ENCODE results near the gene CDCA3.

The CDCA3 gene

DNA sequence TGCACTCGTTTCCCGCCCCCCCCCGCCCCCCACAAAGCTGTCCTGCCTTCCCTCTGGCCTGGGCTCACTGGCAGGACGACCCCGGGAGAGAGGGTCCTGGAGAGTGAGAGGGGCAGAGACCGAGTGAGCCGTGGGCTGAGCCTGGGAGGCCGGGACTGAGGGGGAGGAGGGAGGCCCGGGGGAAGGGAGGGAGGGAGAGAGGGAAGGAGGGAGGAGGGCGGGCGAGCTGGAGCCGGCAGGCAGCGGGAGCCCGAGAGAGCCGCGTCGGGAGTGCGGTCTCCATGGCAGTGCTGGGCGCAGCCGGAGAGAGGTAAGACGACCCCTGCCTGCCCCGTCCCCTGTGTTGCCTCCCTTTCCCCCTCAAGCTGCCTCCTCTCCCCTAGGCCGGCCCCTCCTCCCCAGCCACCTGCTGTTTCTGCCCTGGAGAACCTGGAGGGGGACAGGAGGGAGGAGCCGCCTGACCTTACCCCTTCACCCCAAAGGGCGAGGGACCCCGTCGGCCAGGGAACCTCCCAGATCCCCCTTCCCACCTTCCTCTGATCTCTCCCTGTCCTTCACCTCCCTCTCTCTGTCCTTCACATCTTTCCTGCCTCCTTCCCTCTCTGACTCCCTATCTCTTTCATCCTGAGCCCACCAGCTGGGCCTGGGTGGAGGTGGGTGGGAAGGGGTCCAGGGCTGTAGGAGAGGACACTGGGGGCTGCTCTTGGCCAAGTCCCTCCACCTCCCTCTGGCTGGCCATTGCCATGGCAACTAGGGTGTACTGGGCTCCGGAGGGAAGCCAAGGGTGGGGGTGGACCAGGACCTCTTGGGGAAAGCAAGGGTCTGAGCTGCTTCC lies 29.3 kb downstream of the CDCA3 start, which contains the start of gene GPR162:
TSS of gene GPR162 (plus strand) at position 231 of the 835 bp plus-strand sequence. CDS start 2,078 bp downstream, outside the sequence.
- H3K27me3 ChIP-seq (replicated peaks; ENCODE audit: control insufficient read depth, insufficient read depth, low read length, poor library complexity, severe bottlenecking) = no peaks in the 10 kb centered on the region
- peaks cover 10% of the 10 kb centered on the region for H3K4me1 ChIP-seq (ENCODE audit: control insufficient read depth, insufficient read depth, low read length, poor library complexity, severe bottlenecking)
- no peak within 1 kb of the TSS for H3K27ac ChIP-seq (ENCODE audit: insufficient read depth, low read length, poor library complexity, severe bottlenecking)

DNA sequence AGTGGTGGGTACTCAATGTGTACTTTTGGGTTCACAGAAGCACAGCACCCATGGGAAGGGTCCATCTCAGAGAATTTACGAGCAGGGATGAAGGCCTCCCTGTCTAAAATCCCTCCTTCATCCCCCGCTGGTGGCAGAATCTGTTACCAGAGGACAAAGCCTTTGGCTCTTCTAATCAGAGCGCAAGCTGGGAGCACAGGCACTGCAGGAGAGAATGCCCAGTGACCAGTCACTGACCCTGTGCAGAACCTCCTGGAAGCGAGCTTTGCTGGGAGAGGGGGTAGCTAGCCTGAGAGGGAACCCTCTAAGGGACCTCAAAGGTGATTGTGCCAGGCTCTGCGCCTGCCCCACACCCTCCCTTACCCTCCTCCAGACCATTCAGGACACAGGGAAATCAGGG lies 30.9 kb downstream of the CDCA3 start:
- Histone ChIP-seq H3K36me3 (ENCODE audit: control insufficient read depth, insufficient read depth, low read length) (peaks cover 48% of the 10 kb centered on the region), H3K27me3 (replicated peaks; ENCODE audit: control insufficient read depth, insufficient read depth, low read length, poor library complexity, severe bottlenecking) (no peaks in the 10 kb centered on the region)
- no peak for DNase-seq

More for the DNA sequence above, 29.3 kb downstream of the CDCA3 start, which contains the start of gene GPR162:
- H3K36me3 ChIP-seq (ENCODE audit: control insufficient read depth, insufficient read depth, low read length) = peaks cover 32% of the 10 kb centered on the region
- no peak for DNase-seq
- no peaks in the 10 kb centered on the region for H3K9me3 ChIP-seq (ENCODE audit: control insufficient read depth, low read length)
- H3K4me3 ChIP-seq (ENCODE audit: insufficient read depth, low read depth, low read length, poor library complexity, severe bottlenecking) = peak within 1 kb of the TSS; percentile 14

DNA sequence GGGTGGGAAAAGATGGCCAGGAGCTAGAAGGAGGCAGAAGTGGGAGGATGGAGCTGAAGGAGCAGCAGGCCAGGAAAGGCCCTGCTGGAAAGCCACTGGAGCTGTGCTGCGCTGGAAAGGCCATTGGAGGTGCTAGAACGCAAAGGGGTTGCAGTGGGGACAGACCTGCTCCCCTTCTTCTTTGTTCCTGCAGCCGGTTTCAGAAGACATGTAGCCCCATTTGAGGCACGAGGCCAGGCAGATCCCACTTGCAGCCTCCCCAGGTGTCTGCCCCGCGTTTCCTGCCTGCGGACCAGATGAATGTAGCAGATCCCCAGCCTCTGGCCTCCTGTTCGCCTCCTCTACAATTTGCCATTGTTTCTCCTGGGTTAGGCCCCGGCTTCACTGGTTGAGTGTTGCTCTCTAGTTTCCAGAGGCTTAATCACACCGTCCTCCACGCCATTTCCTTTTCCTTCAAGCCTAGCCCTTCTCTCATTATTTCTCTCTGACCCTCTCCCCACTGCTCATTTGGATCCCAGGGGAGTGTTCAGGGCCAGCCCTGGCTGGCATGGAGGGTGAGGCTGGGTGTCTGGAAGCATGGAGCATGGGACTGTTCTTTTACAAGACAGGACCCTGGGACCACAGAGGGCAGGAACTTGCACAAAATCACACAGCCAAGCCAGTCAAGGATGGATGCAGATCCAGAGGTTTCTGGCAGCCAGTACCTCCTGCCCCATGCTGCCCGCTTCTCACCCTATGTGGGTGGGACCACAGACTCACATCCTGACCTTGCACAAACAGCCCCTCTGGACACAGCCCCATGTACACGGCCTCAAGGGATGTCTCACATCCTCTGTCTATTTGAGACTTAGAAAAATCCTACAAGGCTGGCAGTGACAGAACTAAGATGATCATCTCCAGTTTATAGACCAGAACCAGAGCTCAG lies 31.7 kb downstream of the CDCA3 start:
- Histone ChIP-seq H3K36me3 (ENCODE audit: control insufficient read depth, insufficient read depth, low read length) (peaks cover 56% of the 10 kb centered on the region), H3K27me3 (replicated peaks; ENCODE audit: control insufficient read depth, insufficient read depth, low read length, poor library complexity, severe bottlenecking) (no peaks in the 10 kb centered on the region), H3K4me3 (ENCODE audit: insufficient read depth, low read depth, low read length, poor library complexity, severe bottlenecking) (no peak overlapping the region), H3K4me1 (ENCODE audit: control insufficient read depth, insufficient read depth, low read length, poor library complexity, severe bottlenecking) (peaks cover 10% of the 10 kb centered on the region), H3K27ac (ENCODE audit: insufficient read depth, low read length, poor library complexity, severe bottlenecking) (no peak overlapping the region), H3K9me3 (ENCODE audit: control insufficient read depth, low read length) (no peaks in the 10 kb centered on the region)
- DNase-seq = no peak

More for the DNA sequence above, 30.9 kb downstream of the CDCA3 start:
- Histone ChIP-seq H3K27ac (ENCODE audit: insufficient read depth, low read length, poor library complexity, severe bottlenecking) (no peak overlapping the region), H3K4me3 (ENCODE audit: insufficient read depth, low read depth, low read length, poor library complexity, severe bottlenecking) (no peak overlapping the region), H3K4me1 (ENCODE audit: control insufficient read depth, insufficient read depth, low read length, poor library complexity, severe bottlenecking) (peaks cover 10% of the 10 kb centered on the region), H3K9me3 (ENCODE audit: control insufficient read depth, low read length) (no peaks in the 10 kb centered on the region)

DNA sequence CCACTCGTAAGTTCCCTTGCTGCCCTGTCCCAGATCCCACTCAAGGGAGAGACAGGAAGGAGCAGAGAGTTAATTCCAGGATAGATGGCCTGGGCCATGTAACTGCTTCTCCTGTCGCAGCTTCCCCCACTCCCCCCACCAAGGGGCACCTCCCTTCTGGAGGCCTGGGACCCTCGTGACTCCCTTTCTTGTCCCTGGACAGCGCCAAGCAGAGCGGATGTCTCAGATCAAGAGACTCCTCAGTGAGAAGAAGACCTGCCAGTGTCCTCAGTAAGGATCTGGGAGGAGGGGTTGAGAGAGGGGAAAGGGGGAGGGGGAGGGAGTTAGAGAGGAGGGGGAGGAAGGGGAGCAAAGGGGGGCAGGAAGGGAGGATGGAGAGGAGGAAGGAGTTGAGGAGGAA lies 32.4 kb downstream of the CDCA3 start:
- H3K27me3 ChIP-seq (replicated peaks; ENCODE audit: control insufficient read depth, insufficient read depth, low read length, poor library complexity, severe bottlenecking) = no peaks in the 10 kb centered on the region
- no peaks in the 10 kb centered on the region for H3K9me3 ChIP-seq (ENCODE audit: control insufficient read depth, low read length)
- peaks cover 10% of the 10 kb centered on the region for H3K4me1 ChIP-seq (ENCODE audit: control insufficient read depth, insufficient read depth, low read length, poor library complexity, severe bottlenecking)
- no peak overlapping the region for H3K4me3 ChIP-seq (ENCODE audit: insufficient read depth, low read depth, low read length, poor library complexity, severe bottlenecking)
- H3K36me3 ChIP-seq (ENCODE audit: control insufficient read depth, insufficient read depth, low read length) = peaks cover 60% of the 10 kb centered on the region
- no peak for DNase-seq
- H3K27ac ChIP-seq (ENCODE audit: insufficient read depth, low read length, poor library complexity, severe bottlenecking) = no peak overlapping the region

DNA sequence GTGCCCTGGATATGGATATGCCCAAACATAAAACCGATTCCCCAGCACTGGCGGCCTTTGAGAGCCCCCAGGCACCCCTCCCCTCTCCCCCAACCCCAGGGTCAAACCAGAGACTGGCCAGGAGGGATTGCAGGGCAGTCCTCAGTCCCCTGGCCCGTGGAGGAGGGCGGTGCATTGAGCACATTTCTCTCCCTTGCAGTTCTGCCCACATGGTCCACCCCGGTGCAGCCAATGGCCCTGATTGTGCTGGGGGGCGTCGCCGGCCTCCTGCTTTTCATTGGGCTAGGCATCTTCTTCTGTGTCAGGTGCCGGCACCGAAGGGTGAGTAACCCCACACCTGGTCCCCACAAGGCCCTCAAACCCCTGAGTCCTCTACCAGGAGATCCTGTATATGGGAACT lies 32.9 kb downstream of the CDCA3 start:
- Histone ChIP-seq H3K4me3 (ENCODE audit: insufficient read depth, low read depth, low read length, poor library complexity, severe bottlenecking) (no peak overlapping the region), H3K36me3 (ENCODE audit: control insufficient read depth, insufficient read depth, low read length) (peaks cover 60% of the 10 kb centered on the region), H3K27ac (ENCODE audit: insufficient read depth, low read length, poor library complexity, severe bottlenecking) (no peak overlapping the region), H3K27me3 (replicated peaks; ENCODE audit: control insufficient read depth, insufficient read depth, low read length, poor library complexity, severe bottlenecking) (no peaks in the 10 kb centered on the region), H3K9me3 (ENCODE audit: control insufficient read depth, low read length) (no peaks in the 10 kb centered on the region), H3K4me1 (ENCODE audit: control insufficient read depth, insufficient read depth, low read length, poor library complexity, severe bottlenecking) (peaks cover 10% of the 10 kb centered on the region)
- no peak for DNase-seq

DNA sequence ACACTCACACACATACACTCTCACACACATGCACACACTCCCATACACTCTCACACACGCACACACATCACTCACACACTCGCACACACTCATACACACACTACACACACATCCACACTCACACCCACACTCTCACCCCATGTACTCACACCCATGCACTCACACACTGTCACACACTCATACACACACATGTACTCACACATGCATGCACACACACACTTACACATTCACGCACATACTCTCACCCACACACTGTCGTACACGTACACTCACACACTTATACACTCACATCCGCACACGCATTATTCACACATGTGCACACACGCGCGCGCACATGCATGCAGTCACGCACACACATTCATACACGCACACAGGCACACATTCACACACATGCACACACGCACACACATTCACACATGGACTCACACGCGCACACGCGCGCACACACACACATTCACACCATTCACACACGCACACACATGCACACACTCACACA lies 33.4 kb downstream of the CDCA3 start:
- Histone ChIP-seq H3K4me1 (ENCODE audit: control insufficient read depth, insufficient read depth, low read length, poor library complexity, severe bottlenecking) (peaks cover 10% of the 10 kb centered on the region), H3K9me3 (ENCODE audit: control insufficient read depth, low read length) (no peaks in the 10 kb centered on the region), H3K36me3 (ENCODE audit: control insufficient read depth, insufficient read depth, low read length) (peaks cover 60% of the 10 kb centered on the region), H3K27me3 (replicated peaks; ENCODE audit: control insufficient read depth, insufficient read depth, low read length, poor library complexity, severe bottlenecking) (no peaks in the 10 kb centered on the region), H3K4me3 (ENCODE audit: insufficient read depth, low read depth, low read length, poor library complexity, severe bottlenecking) (no peak overlapping the region), H3K27ac (ENCODE audit: insufficient read depth, low read length, poor library complexity, severe bottlenecking) (no peak overlapping the region)
- DNase-seq = no peak

DNA sequence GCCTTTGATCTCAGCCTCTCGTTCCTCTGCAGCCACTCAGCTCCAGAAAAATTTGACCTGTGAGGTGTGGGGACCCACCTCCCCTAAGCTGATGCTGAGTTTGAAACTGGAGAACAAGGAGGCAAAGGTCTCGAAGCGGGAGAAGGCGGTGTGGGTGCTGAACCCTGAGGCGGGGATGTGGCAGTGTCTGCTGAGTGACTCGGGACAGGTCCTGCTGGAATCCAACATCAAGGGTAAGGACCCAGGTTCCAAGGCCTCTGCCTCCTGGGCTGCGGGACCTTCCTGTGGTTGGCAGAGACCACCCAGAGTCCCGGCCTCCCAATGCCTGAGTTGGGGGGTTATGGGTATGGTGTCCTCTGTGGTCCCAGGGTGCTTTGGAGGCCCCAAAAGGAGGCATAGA lies 34.0 kb downstream of the CDCA3 start:
- Histone ChIP-seq H3K27ac (ENCODE audit: insufficient read depth, low read length, poor library complexity, severe bottlenecking) (no peak overlapping the region), H3K27me3 (replicated peaks; ENCODE audit: control insufficient read depth, insufficient read depth, low read length, poor library complexity, severe bottlenecking) (no peaks in the 10 kb centered on the region), H3K9me3 (ENCODE audit: control insufficient read depth, low read length) (no peaks in the 10 kb centered on the region), H3K4me3 (ENCODE audit: insufficient read depth, low read depth, low read length, poor library complexity, severe bottlenecking) (no peak overlapping the region), H3K4me1 (ENCODE audit: control insufficient read depth, insufficient read depth, low read length, poor library complexity, severe bottlenecking) (peaks cover 10% of the 10 kb centered on the region), H3K36me3 (ENCODE audit: control insufficient read depth, insufficient read depth, low read length) (peaks cover 60% of the 10 kb centered on the region)
- DNase-seq = no peak

DNA sequence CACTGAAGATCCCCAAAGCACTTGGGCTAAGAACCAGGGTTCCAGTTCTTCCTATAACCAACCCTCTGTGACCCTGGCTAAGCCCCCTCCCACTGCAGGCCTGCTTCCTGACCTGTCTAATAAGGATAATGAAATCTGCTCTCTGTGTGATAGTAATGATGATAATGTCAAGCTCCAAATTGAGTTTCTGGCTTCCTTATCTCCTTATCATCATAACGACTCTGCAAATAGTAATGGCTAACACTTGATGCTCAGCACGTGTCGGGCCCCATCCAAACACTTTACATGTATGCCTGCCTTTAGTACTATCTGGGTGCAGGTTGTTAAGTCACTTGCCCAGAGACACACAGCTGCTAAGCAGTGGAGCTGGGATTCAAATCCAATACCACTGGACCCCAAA lies 34.5 kb downstream of the CDCA3 start:
- DNase-seq = no peak
- H3K27me3 ChIP-seq (replicated peaks; ENCODE audit: control insufficient read depth, insufficient read depth, low read length, poor library complexity, severe bottlenecking) = no peaks in the 10 kb centered on the region
- H3K9me3 ChIP-seq (ENCODE audit: control insufficient read depth, low read length) = no peaks in the 10 kb centered on the region
- peaks cover 6% of the 10 kb centered on the region for H3K4me1 ChIP-seq (ENCODE audit: control insufficient read depth, insufficient read depth, low read length, poor library complexity, severe bottlenecking)
- H3K36me3 ChIP-seq (ENCODE audit: control insufficient read depth, insufficient read depth, low read length) = peaks cover 60% of the 10 kb centered on the region
- no peak overlapping the region for H3K4me3 ChIP-seq (ENCODE audit: insufficient read depth, low read depth, low read length, poor library complexity, severe bottlenecking)
- no peak overlapping the region for H3K27ac ChIP-seq (ENCODE audit: insufficient read depth, low read length, poor library complexity, severe bottlenecking)

DNA sequence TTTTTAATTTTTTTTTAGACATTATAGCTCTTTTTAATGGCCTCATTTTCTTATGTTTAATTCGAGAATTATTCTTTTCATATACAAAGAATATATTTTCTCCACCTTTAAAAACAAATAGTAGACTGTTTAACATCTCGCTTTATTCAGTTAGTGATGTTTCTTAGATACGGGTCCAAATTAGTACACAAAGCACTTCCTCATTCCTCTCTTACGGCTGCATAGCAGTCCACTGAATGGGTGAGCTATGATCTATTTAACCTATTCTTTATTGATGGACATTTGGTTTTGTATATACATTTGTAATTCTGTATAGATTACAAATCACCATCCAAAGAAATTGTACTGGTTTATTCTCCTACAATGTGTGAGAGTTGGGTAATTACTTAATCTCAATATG lies 37.7 kb downstream of the CDCA3 start:
- H3K36me3 ChIP-seq (ENCODE audit: control insufficient read depth, insufficient read depth, low read length) = peaks cover 44% of the 10 kb centered on the region
- no peak for DNase-seq

More for the DNA sequence above, 37.7 kb downstream of the CDCA3 start:
- H3K4me3 ChIP-seq (ENCODE audit: insufficient read depth, low read depth, low read length, poor library complexity, severe bottlenecking) = no peak overlapping the region
- no peaks in the 10 kb centered on the region for H3K27me3 ChIP-seq (replicated peaks; ENCODE audit: control insufficient read depth, insufficient read depth, low read length, poor library complexity, severe bottlenecking)
- no peaks in the 10 kb centered on the region for H3K9me3 ChIP-seq (ENCODE audit: control insufficient read depth, low read length)
- no peak overlapping the region for H3K27ac ChIP-seq (ENCODE audit: insufficient read depth, low read length, poor library complexity, severe bottlenecking)
- no peaks in the 10 kb centered on the region for H3K4me1 ChIP-seq (ENCODE audit: control insufficient read depth, insufficient read depth, low read length, poor library complexity, severe bottlenecking)

Data from effector memory CD4-positive, alpha-beta T cell (primary cell).